ENCODE measurements around the gene GDPGP1. TPM values are rescaled to one million over a fixed set of nuclear protein-coding genes. Genes with fewer than 3 reads are reported as not detected.

GDPGP1 gene
- total and polyA plus RNA-seq, 9 of the 15 experiments (the other 6 are each of a cell fraction or from before 2014, with no cell fraction given): 0.78 to 6.1 (median 2.8) TPM

DNA sequence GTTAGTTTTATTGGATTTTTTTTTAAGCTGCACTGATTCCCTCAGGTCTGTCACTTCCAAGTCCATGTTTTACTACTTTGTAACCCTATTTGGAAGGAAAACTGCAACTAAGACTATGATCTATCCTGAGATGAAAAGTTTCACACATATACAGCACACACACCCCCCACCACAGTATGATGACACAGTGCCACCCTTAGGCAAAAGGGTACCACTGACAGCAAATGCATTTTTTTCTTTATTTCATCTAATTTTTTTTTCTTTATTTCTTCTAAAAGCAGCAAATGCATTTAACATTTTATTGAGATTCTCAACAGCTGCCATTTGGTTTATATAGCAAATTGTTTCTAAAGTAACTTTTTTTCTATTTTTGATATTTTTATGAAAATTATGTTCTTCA is 52.7 kb downstream of the GDPGP1 start (continued):
- peak; percentile 91 for TF ChIP-seq ZNF740 (CRISPR knock-in tag; IDR thresholded peaks at IDR 0.05)
- TF ChIP-seq ZNF740 (tag; IDR thresholded peaks at IDR 0.05): peak in 1 of 2 experiments; percentile 76; a peak in 1 of 4 replicates
- TF ChIP-seq, protein P1, sequence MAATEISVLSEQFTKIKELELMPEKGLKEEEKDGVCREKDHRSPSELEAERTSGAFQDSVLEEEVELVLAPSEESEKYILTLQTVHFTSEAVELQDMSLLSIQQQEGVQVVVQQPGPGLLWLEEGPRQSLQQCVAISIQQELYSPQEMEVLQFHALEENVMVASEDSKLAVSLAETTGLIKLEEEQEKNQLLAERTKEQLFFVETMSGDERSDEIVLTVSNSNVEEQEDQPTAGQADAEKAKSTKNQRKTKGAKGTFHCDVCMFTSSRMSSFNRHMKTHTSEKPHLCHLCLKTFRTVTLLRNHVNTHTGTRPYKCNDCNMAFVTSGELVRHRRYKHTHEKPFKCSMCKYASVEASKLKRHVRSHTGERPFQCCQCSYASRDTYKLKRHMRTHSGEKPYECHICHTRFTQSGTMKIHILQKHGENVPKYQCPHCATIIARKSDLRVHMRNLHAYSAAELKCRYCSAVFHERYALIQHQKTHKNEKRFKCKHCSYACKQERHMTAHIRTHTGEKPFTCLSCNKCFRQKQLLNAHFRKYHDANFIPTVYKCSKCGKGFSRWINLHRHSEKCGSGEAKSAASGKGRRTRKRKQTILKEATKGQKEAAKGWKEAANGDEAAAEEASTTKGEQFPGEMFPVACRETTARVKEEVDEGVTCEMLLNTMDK (IDR thresholded peaks at IDR 0.05; ENCODE audit: borderline replicate concordance, insufficient read depth, low read depth, low read length, poor library complexity, severe bottlenecking): no peak
- TF ChIP-seq ZBTB49 (CRISPR knock-in tag; IDR thresholded peaks at IDR 0.05; ENCODE audit: borderline replicate concordance): no peak
- no peak for TF ChIP-seq BCL6 (CRISPR knock-in tag; IDR thresholded peaks at IDR 0.05)
- TF ChIP-seq BCLAF1 (IDR thresholded peaks at IDR 0.05; ENCODE audit: borderline replicate concordance in 1 of 2, control insufficient read depth in 1 of 2, low read depth in 2 of 2, low read length in 1 of 2): no peak
- peak; percentile 80 for TF ChIP-seq ZNF384 (IDR thresholded peaks at IDR 0.05; ENCODE audit: low read depth, low read length)
- TF ChIP-seq SMARCE1 (IDR thresholded peaks at IDR 0.05): no peak
- TF ChIP-seq, protein P2, sequence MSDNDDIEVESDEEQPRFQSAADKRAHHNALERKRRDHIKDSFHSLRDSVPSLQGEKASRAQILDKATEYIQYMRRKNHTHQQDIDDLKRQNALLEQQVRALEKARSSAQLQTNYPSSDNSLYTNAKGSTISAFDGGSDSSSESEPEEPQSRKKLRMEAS (CRISPR knock-in tag; IDR thresholded peaks at IDR 0.05): no peak
- TF ChIP-seq ZEB2 (IDR thresholded peaks at IDR 0.05): no peak
- TF ChIP-seq PHF21A (IDR thresholded peaks at IDR 0.05; ENCODE audit: borderline replicate concordance, low read depth): no peak
- TF ChIP-seq ZBTB8A (IDR thresholded peaks at IDR 0.05; ENCODE audit: partially characterized antibody): no peak
- no peak for TF ChIP-seq TAF1 (IDR thresholded peaks at IDR 0.05; ENCODE audit: control insufficient read depth, extremely low read depth, insufficient read depth, low read length, severe bottlenecking)
- TF ChIP-seq RNF219 (CRISPR knock-in tag; IDR thresholded peaks at IDR 0.05): no peak
- no peak for TF ChIP-seq HEY1 (CRISPR knock-in tag; IDR thresholded peaks at IDR 0.05; ENCODE audit: borderline replicate concordance)

Data from K562 (cell line).